H9 (cell line): ENCODE results near the gene MTG2. TPM values are rescaled to one million over a fixed set of nuclear protein-coding genes. Genes with fewer than 3 reads are reported as not detected.

Experiments
- DNase-seq: peaks from one replicate; pipeline ENCODE4 v3.0.0-alpha.2; 2017
- H2AFZ ChIP-seq: one replicate; pipeline ENCODE4 v1.6.1; 2013; ENCODE audit warnings: mild to moderate bottlenecking, low read length, control low read depth, moderate library complexity
- H2AK5ac ChIP-seq: 2 replicates; pipeline ENCODE4 v1.6.1; 2013; ENCODE audit warnings: low read length, control low read depth, mixed read lengths; ENCODE audit not compliant: insufficient read length
- H2BK120ac ChIP-seq: one replicate; pipeline ENCODE4 v1.6.1; 2013; ENCODE audit warnings: low read depth, mild to moderate bottlenecking, low read length, control low read depth, inconsistent platforms; ENCODE audit not compliant: poor library complexity, severe bottlenecking
- H2BK12ac ChIP-seq: 2 replicates; pipeline ENCODE4 v1.6.1; 2013; ENCODE audit warnings: low read length, control low read depth, mixed read lengths, low read depth; ENCODE audit not compliant: insufficient read length
- H2BK15ac ChIP-seq: 2 replicates; pipeline ENCODE4 v1.6.1; 2013; ENCODE audit warnings: low read depth, low read length, control low read depth
- H2BK20ac ChIP-seq: one replicate; pipeline ENCODE4 v1.6.1; 2013; ENCODE audit warnings: low read depth, mild to moderate bottlenecking, low read length, control low read depth, inconsistent platforms; ENCODE audit not compliant: poor library complexity, severe bottlenecking
- H2BK5ac ChIP-seq: 2 replicates; pipeline ENCODE4 v1.6.1; 2013; ENCODE audit warnings: low read length, control low read depth, mixed read lengths; ENCODE audit not compliant: insufficient read length
- H3K14ac ChIP-seq: 2 replicates; pipeline ENCODE4 v1.6.1; 2013; ENCODE audit warnings: low read length, control low read depth; ENCODE audit not compliant: insufficient read depth
- H3K18ac ChIP-seq: 2 replicates; pipeline ENCODE4 v1.6.1; 2013; ENCODE audit warnings: low read depth, mild to moderate bottlenecking, mixed read lengths, low read length, control low read depth; ENCODE audit not compliant: insufficient read length
- H3K23ac ChIP-seq: 2 replicates; pipeline ENCODE4 v1.6.1; 2013; ENCODE audit warnings: low read length, control low read depth, mixed read lengths, low read depth; ENCODE audit not compliant: insufficient read length
- H3K23me2 ChIP-seq: 2 replicates; pipeline ENCODE4 v1.6.1; 2013; ENCODE audit warnings: low read depth, mild to moderate bottlenecking, mixed read lengths, low read length, control low read depth; ENCODE audit not compliant: insufficient read length, poor library complexity, severe bottlenecking
- H3K27ac ChIP-seq: 2 replicates; pipeline ENCODE4 v1.5.1; 2013; ENCODE audit warnings: low read length, control low read depth, mixed read lengths, low read depth; ENCODE audit not compliant: insufficient read length
- H3K27me3 ChIP-seq: 2 replicates; pipeline ENCODE4 v1.6.1; 2013; ENCODE audit warnings: low read length, control low read depth, inconsistent platforms; ENCODE audit not compliant: insufficient read depth
- H3K4ac ChIP-seq: 2 replicates; pipeline ENCODE4 v1.6.1; 2013; ENCODE audit warnings: low read depth, mild to moderate bottlenecking, control low read depth, inconsistent platforms, low read length, moderate library complexity
- H3K4me1 ChIP-seq: 2 replicates; pipeline ENCODE4 v1.6.1; 2013; ENCODE audit warnings: low read length, control low read depth, inconsistent platforms; ENCODE audit not compliant: insufficient read depth
- H3K4me2 ChIP-seq: 2 replicates; pipeline ENCODE4 v1.6.1; 2013; ENCODE audit warnings: low read length, control low read depth, mixed read lengths; ENCODE audit not compliant: insufficient read length, insufficient read depth
- H3K56ac ChIP-seq: 2 replicates; pipeline ENCODE4 v1.6.1; 2013; ENCODE audit warnings: low read depth, mild to moderate bottlenecking, mixed read lengths, low read length, control low read depth; ENCODE audit not compliant: insufficient read length
- H3K79me1 ChIP-seq: 2 replicates; pipeline ENCODE4 v1.6.1; 2013; ENCODE audit warnings: low read depth, mild to moderate bottlenecking, moderate library complexity, low read length, control low read depth, inconsistent platforms; ENCODE audit not compliant: insufficient read depth, poor library complexity, severe bottlenecking
- H3K79me2 ChIP-seq: 2 replicates; pipeline ENCODE4 v1.6.1; 2013; ENCODE audit warnings: low read length, control low read depth, inconsistent platforms; ENCODE audit not compliant: insufficient read depth
- H3K9ac ChIP-seq: 2 replicates; pipeline ENCODE4 v1.6.1; 2013; ENCODE audit warnings: low read length, control low read depth, mixed read lengths; ENCODE audit not compliant: insufficient read length; ENCODE audit errors: extremely low read depth
- H3K9me3 ChIP-seq: one replicate; pipeline ENCODE4 v1.6.1; 2013; ENCODE audit warnings: low read depth, low read length, inconsistent platforms; ENCODE audit not compliant: control insufficient read depth
- H3T11ph ChIP-seq: one replicate; pipeline ENCODE4 v1.6.1; 2013; ENCODE audit warnings: mild to moderate bottlenecking, low read length, control low read depth, inconsistent platforms
- H4K20me1 ChIP-seq: one replicate; pipeline ENCODE4 v1.6.1; 2013; ENCODE audit not compliant: control insufficient read depth, insufficient read length, insufficient read depth
- H4K5ac ChIP-seq: 2 replicates; pipeline ENCODE4 v1.6.1; 2013; ENCODE audit warnings: low read depth, mild to moderate bottlenecking, mixed read lengths, low read length, control low read depth; ENCODE audit not compliant: insufficient read length
- H4K8ac ChIP-seq: replicated peaks from 2 replicates; pipeline ENCODE4 v1.6.1; 2013; ENCODE audit warnings: low read length, control low read depth, mixed read lengths, low read depth; ENCODE audit not compliant: insufficient read length
- H4K91ac ChIP-seq: 2 replicates; pipeline ENCODE4 v1.6.1; 2013; ENCODE audit warnings: low read depth, mild to moderate bottlenecking, moderate library complexity, mixed read lengths, low read length, control low read depth; ENCODE audit not compliant: insufficient read length
- H3K27ac Mint-ChIP-seq, 3 experiments: 2 replicates in 2 of 3; 3 replicates in 1 of 3; pipeline ENCODE4 v1.8.0; 2020 to 2021; ENCODE audit warnings: mixed read lengths in 3 of 3, mild to moderate bottlenecking in 1 of 3, moderate library complexity in 1 of 3
- H3K27me3 Mint-ChIP-seq: 2 replicates; pipeline ENCODE4 v1.8.0; 2021; ENCODE audit warnings: low read depth, mild to moderate bottlenecking, moderate library complexity, mixed read lengths
- H3K36me3 Mint-ChIP-seq, 3 experiments: 2 replicates in 2 of 3; 3 replicates in 1 of 3; pipeline ENCODE4 v1.8.0; 2020 to 2021; ENCODE audit warnings: low read depth in 3 of 3, mixed read lengths in 3 of 3; ENCODE audit not compliant: insufficient read depth in 1 of 3
- H3K4me1 Mint-ChIP-seq, 2 experiments: 2 replicates each; pipeline ENCODE4 v1.8.0; 2020; ENCODE audit warnings: mixed read lengths in 2 of 2
- H3K4me3 Mint-ChIP-seq, 2 experiments: 2 replicates in 1 of 2; 3 replicates in 1 of 2; pipeline ENCODE4 v1.8.0; 2020 to 2021; ENCODE audit warnings: mild to moderate bottlenecking in 2 of 2, mixed read lengths in 2 of 2, moderate library complexity in 1 of 2
- H3K9me3 Mint-ChIP-seq, 2 experiments: 2 replicates in 1 of 2; 3 replicates in 1 of 2; pipeline ENCODE4 v1.8.0; 2020; ENCODE audit warnings: mild to moderate bottlenecking in 2 of 2, mixed read lengths in 2 of 2, moderate library complexity in 1 of 2
- WGBS: extraction: QIAGEN DNeasy Blood & Tissue Kit; methylation state at CpG from one replicate; pipeline ENCODE4 v1.1.7; 2013; ENCODE audit warnings: missing lambda C conversion rate, low lambda C conversion rate, mixed read lengths; ENCODE audit not compliant: insufficient read length; ENCODE audit errors: extremely low coverage; 5-methylcytosine and 5-hydroxymethylcytosine counted together
- total RNA-seq: library from RNA; stranded (reverse); gene quantifications from 2 replicates; pipeline ENCODE4 v1.2.1, GENCODE V29; 2021
- TF ChIP-seq, protein P1 (sequence below): fragments of 200-600 bp; sonication (generic); conservative IDR thresholded peaks from 3 replicates; pipeline ENCODE4 v1.8.0; 2021; ENCODE audit warnings: antibody characterized with exemption, mild to moderate bottlenecking

MTG2 gene
- total RNA-seq, 1 experiment from 2014 or later = 25.1 TPM

DNA sequence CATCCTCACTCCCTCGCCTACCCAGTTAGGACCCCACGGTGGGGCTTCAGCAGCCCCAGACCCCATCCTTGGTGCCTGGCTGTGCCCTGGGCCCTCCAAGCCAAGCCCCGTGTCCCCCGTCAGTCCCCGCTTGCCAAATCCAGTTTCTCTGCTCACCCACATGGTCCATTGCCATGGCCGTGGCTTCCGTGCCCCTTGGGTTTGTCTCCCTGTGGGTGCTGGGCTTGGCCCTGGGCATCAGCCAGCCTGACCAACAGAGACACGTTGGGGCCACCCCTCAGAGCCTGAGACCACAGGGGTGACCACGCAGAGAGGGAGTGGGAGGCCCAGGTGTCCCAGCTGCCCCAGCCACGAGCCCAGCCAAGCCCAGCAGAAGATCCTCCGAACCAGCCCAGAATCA is 31.6 kb upstream of the MTG2 start:
- Histone ChIP-seq H2BK12ac (no peak overlapping the region), H3K9ac (no peak overlapping the region), H3K79me2 (peaks cover 53% of the 10 kb centered on the region), H3K9me3 (no peaks in the 10 kb centered on the region), H3K18ac (no peak overlapping the region), H3K23me2 (no peaks in the 10 kb centered on the region), H3K27ac (no peak overlapping the region), H2BK15ac (no peak overlapping the region), H3K79me1 (peaks cover 12% of the 10 kb centered on the region), H4K20me1 (no peaks in the 10 kb centered on the region), H3K14ac (no peak overlapping the region; the same call in 1 of the 2 replicates), H4K91ac (no peak overlapping the region), H3K4me1 (peaks cover 9% of the 10 kb centered on the region; the same call in 1 of the 2 replicates), H2BK5ac (no peak overlapping the region), H2AFZ (no peak overlapping the region), H2AK5ac (no peak overlapping the region), H3K27me3 (no peaks in the 10 kb centered on the region), H4K5ac (no peak overlapping the region), H2BK120ac (no peak overlapping the region), H2BK20ac (no peak overlapping the region), H4K8ac (no peak overlapping the region), H3T11ph (no peak overlapping the region), H3K4me2 (no peak overlapping the region), H3K23ac (no peak overlapping the region), H3K4ac (no peak overlapping the region), H3K56ac (no peak overlapping the region)
- no CpG with 5 or more reads among the region's 11 CpGs for WGBS
- DNase-seq = no peak
- TF ChIP-seq, protein P1, sequence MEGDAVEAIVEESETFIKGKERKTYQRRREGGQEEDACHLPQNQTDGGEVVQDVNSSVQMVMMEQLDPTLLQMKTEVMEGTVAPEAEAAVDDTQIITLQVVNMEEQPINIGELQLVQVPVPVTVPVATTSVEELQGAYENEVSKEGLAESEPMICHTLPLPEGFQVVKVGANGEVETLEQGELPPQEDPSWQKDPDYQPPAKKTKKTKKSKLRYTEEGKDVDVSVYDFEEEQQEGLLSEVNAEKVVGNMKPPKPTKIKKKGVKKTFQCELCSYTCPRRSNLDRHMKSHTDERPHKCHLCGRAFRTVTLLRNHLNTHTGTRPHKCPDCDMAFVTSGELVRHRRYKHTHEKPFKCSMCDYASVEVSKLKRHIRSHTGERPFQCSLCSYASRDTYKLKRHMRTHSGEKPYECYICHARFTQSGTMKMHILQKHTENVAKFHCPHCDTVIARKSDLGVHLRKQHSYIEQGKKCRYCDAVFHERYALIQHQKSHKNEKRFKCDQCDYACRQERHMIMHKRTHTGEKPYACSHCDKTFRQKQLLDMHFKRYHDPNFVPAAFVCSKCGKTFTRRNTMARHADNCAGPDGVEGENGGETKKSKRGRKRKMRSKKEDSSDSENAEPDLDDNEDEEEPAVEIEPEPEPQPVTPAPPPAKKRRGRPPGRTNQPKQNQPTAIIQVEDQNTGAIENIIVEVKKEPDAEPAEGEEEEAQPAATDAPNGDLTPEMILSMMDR = no peak
- Mint-ChIP-seq H3K27ac (no peak overlapping the region), H3K4me1 (peaks cover 44 to 48% of the 10 kb centered on the region in 2 experiments), H3K4me3 (no peak overlapping the region), H3K36me3 (peaks cover 27 to 39% (median 30%) of the 10 kb centered on the region in 3 experiments), H3K9me3 (peaks cover 6% of the 10 kb centered on the region in 2 experiments; a peak in 2 of 5 replicates), H3K27me3 (no peaks in the 10 kb centered on the region)
